Psoas muscle (tissue), 8 donors: ENCODE results near the gene MRPL28. TPM values are rescaled to one million over a fixed set of nuclear protein-coding genes. Genes with fewer than 3 reads are reported as not detected.

Source experiments
- ATAC-seq, 4 donors: fragments of 200-7000 bp; cut with Tn5 transposase; one replicate each; pipeline ENCODE4 v1.9.1; 2020; ENCODE audit warnings: moderate library complexity in 3 of 4, mild to moderate bottlenecking in 2 of 4
- DNase-seq, 2 donors: peaks; one replicate each; pipeline ENCODE4 v3.0.0-alpha.2; 2020
- H3K27ac ChIP-seq: fragments of 200-600 bp; one replicate; pipeline ENCODE4 v1.8.0; 2022
- H3K27me3 ChIP-seq, 3 donors: fragments of 200-600 bp in 1 of 3; one replicate each; pipeline versions ENCODE4 v1.6.1 to v1.8.0; 2013 to 2022; ENCODE audit warnings: low read length in 2 of 3, mild to moderate bottlenecking in 2 of 3, moderate library complexity in 1 of 3; ENCODE audit not compliant: insufficient read depth in 3 of 3
- H3K36me3 ChIP-seq, 2 donors: fragments of 200-600 bp in 1 of 2; one replicate each; pipeline versions ENCODE4 v1.6.1 to v1.8.0; 2013 to 2022; ENCODE audit warnings: low read depth in 1 of 2, mild to moderate bottlenecking in 1 of 2, moderate library complexity in 1 of 2; ENCODE audit not compliant: insufficient read depth in 1 of 2
- H3K4me1 ChIP-seq: fragments of 200-600 bp; one replicate; pipeline ENCODE4 v1.8.0; 2022
- H3K4me3 ChIP-seq: fragments of 200-600 bp; one replicate; pipeline ENCODE4 v1.8.0; 2022; ENCODE audit warnings: mild to moderate bottlenecking
- H3K9me3 ChIP-seq: fragments of 200-600 bp; one replicate; pipeline ENCODE4 v1.8.0; 2022
- WGBS, 3 donors: extraction: QIAGEN DNeasy Blood & Tissue Kit; methylation state at CpG; one replicate each; pipeline versions ENCODE4 v1.1.6 to v1.1.7; 2013; 5-methylcytosine and 5-hydroxymethylcytosine counted together
- intact Hi-C, 2 donors: fragments of 100-400 bp; cut with DNase I; formaldehyde crosslinking; loops; one replicate each; pipeline versions ENCODE4 v1.11.0 to v1.14.2; 2022
- polyA plus RNA-seq, 3 donors: library from polyadenylated mRNA; stranded (reverse); fragments of 200-250 nt; gene quantifications; one replicate each; pipeline ENCODE4 v1.2.3, GENCODE V29; 2013
- total RNA-seq, 4 donors: library from RNA; stranded (reverse); fragmentation: NEBNext Ultra II Directional in 2 of 4; extraction: Animal tissue kit (Norgen Biotek cat#: 25700) in 2 of 4; gene quantifications; one replicate each; pipeline versions ENCODE4 v1.2.1 to v1.2.4, GENCODE V29; 2021 to 2023
- TF ChIP-seq, protein P1 (sequence below): fragments of 200-600 bp; IDR thresholded peaks from one replicate; pipeline ENCODE4 v1.8.0; 2022; ENCODE audit warnings: antibody characterized with exemption
- donor health status: healthy with polysubstance abuse.
- donor health status: DM: no; HTN: no; CAD: no; lungs with moderate emphysema.
- donor health status: Bipolar disorder and iron deficiency.
- donor health status: healthy.
- donor health status: DM: yes; HTN: yes; CAD: no.
- donor health status: DM: no; HTN: no; CAD: no.
- donor health status: DM: no; HTN: no; CAD: no.
- donor health status: DM: yes; HTN: yes; CAD: no.

MRPL28 gene
- total and polyA plus RNA-seq, 7 donors: 55.4 to 126 (median 67.1) TPM

- H3K9me3 ChIP-seq: no peaks in the 10 kb centered on the region
- intact Hi-C loops: no loop called here
- no peak overlapping the region for H3K4me3 ChIP-seq
- no peaks in the 10 kb centered on the region for H3K27me3 ChIP-seq
- H3K27ac ChIP-seq: no peak overlapping the region
- H3K4me1 ChIP-seq: no peaks in the 10 kb centered on the region
- WGBS, 3 donors: 88 to 93% (median 91%) methylated on average over 33 to 36 of the region's 36 CpGs
- TF ChIP-seq, protein P1, sequence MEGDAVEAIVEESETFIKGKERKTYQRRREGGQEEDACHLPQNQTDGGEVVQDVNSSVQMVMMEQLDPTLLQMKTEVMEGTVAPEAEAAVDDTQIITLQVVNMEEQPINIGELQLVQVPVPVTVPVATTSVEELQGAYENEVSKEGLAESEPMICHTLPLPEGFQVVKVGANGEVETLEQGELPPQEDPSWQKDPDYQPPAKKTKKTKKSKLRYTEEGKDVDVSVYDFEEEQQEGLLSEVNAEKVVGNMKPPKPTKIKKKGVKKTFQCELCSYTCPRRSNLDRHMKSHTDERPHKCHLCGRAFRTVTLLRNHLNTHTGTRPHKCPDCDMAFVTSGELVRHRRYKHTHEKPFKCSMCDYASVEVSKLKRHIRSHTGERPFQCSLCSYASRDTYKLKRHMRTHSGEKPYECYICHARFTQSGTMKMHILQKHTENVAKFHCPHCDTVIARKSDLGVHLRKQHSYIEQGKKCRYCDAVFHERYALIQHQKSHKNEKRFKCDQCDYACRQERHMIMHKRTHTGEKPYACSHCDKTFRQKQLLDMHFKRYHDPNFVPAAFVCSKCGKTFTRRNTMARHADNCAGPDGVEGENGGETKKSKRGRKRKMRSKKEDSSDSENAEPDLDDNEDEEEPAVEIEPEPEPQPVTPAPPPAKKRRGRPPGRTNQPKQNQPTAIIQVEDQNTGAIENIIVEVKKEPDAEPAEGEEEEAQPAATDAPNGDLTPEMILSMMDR: no peak
- peaks cover 0 to 27% of the 10 kb centered on the region in 2 donors for H3K36me3 ChIP-seq
- DNase-seq (no peak), ATAC-seq (peak in 1 of 4 donors; percentile 16)
These were observed 40.3 kb upstream of the MRPL28 start for GRCh38 chr16:410516-411178.

GRCh38 chr16:407253-407652 is 36.9 kb upstream of the MRPL28 start:
- Histone ChIP-seq H3K27me3 (no peaks in the 10 kb centered on the region), H3K27ac (no peak overlapping the region), H3K9me3 (no peaks in the 10 kb centered on the region), H3K4me1 (peaks cover 2% of the 10 kb centered on the region), H3K4me3 (no peak overlapping the region), H3K36me3 (peaks cover 0 to 26% of the 10 kb centered on the region in 2 donors)
- ATAC-seq: no peak
- intact Hi-C loops: no loop called here
- 77 to 84% (median 83%) methylated on average over 14 to 16 of the region's 16 CpGs for WGBS, 3 donors
- TF ChIP-seq, protein P1: no peak
- no peak for DNase-seq

DNA sequence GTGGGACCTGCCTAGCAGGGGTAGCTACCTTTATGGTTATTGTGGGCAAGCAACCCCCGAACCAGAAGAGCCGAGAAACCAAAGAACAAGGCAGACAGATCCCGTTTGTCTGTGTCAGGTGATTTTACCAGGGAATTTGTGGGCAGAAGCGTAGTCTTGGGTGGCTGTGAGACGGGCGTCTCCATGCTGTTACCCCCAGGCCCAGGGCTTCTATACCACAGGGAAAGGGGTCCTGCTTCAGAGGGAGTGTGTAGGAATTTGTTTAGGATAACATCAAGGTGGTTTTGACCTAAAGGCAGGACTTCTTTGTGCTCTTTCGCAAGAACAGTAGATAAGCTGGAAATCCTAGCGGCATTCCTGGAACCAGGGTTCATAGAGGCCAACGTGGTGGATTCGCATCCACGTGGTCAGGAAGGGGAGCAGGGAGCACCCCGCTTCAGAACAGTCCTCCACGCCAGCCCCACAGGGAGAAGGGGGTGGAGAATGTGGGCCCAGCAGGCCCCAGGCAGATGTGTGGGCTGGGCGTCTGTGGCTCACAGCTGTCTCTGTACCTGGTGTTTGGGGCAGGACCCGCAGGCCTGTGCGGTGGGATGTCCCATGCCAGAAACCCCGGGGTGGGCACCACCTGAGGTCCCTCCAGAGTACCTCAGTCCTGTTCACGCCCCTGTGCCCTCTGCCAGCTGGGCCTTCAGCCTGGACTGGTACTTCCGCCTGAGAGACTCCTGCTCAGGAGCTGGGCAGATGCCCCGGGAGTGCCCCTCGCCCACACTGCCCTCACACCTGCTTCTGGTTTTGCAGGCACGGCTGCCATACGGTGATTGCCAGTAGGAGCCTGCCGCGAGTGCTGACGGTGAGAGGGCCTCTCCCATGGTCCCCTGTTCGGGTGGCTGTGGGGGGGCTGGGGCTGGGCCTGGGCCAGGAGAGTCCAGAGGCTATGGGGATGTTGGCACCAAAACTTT is 35.5 kb upstream of the MRPL28 start:
- no peak overlapping the region for H3K27ac ChIP-seq
- peaks cover 5% of the 10 kb centered on the region for H3K4me1 ChIP-seq
- H3K9me3 ChIP-seq: no peaks in the 10 kb centered on the region
- H3K27me3 ChIP-seq: no peaks in the 10 kb centered on the region
- TF ChIP-seq, protein P1: no peak
- ATAC-seq (no peak), DNase-seq (no peak)
- 82 to 91% (median 87%) methylated on average over 27 of the region's 27 CpGs for WGBS, 3 donors
- H3K4me3 ChIP-seq: no peak overlapping the region
- intact Hi-C loops: no loop called here
- H3K36me3 ChIP-seq: peaks cover 0 to 12% of the 10 kb centered on the region in 2 donors

GRCh38 chr16:404971-405486 is 34.7 kb upstream of the MRPL28 start:
- TF ChIP-seq, protein P1: no peak
- no peak for ATAC-seq

More at GRCh38 chr16:404971-405486, 34.7 kb upstream of the MRPL28 start:
- no peaks in the 10 kb centered on the region for H3K27me3 ChIP-seq
- 79 to 89% (median 84%) methylated on average over 12 of the region's 12 CpGs for WGBS, 3 donors
- peaks cover 9% of the 10 kb centered on the region for H3K4me1 ChIP-seq
- H3K36me3 ChIP-seq: peaks cover 0 to 8% of the 10 kb centered on the region in 2 donors
- intact Hi-C loops: no loop called here
- no peaks in the 10 kb centered on the region for H3K9me3 ChIP-seq
- no peak overlapping the region for H3K4me3 ChIP-seq
- no peak for DNase-seq
- H3K27ac ChIP-seq: no peak overlapping the region
